ENCODE data around the gene DDX28.

DNA sequence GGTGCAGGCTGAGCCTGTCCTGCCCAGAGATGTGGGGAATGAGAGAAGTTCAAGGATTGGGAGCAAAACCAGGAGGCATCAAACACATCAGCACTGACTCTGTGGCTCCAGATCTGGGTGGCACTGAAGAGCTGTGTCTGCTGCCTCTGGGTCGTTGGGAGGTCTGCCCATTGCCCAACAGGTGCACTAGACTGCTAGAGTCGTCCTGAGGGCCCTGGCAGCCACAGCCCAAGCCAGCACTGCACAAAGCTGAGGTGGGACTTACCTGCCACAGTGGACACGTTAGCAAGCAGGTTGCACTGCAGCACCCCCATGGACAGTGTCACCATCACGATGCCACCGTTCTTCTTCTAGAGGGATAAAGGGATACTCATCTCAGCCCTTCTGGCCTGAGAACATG, 46.0 kb downstream of the DDX28 start:
- TF ChIP-seq, protein P1, sequence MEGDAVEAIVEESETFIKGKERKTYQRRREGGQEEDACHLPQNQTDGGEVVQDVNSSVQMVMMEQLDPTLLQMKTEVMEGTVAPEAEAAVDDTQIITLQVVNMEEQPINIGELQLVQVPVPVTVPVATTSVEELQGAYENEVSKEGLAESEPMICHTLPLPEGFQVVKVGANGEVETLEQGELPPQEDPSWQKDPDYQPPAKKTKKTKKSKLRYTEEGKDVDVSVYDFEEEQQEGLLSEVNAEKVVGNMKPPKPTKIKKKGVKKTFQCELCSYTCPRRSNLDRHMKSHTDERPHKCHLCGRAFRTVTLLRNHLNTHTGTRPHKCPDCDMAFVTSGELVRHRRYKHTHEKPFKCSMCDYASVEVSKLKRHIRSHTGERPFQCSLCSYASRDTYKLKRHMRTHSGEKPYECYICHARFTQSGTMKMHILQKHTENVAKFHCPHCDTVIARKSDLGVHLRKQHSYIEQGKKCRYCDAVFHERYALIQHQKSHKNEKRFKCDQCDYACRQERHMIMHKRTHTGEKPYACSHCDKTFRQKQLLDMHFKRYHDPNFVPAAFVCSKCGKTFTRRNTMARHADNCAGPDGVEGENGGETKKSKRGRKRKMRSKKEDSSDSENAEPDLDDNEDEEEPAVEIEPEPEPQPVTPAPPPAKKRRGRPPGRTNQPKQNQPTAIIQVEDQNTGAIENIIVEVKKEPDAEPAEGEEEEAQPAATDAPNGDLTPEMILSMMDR (IDR thresholded peaks at IDR 0.05), result no peak
- no peak for TF ChIP-seq POLR2A (IDR thresholded peaks at IDR 0.05)

Data from testis (tissue), 2 donors.